PC-3 (cell line): ENCODE data around the gene TRIM62.

ENCODE experiments used
- CTCF ChIP-seq: fragments of 300-600 bp; sonication (generic); conservative IDR thresholded peaks from 2 replicates; pipeline ENCODE4 v1.5.1; 2017; ENCODE audit warnings: antibody characterized with exemption, low read depth, mild to moderate bottlenecking, low read length
- EZH2 ChIP-seq: fragments of 300-600 bp; sonication (generic); IDR thresholded peaks from one replicate; pipeline ENCODE4 v1.6.1; 2017; ENCODE audit warnings: antibody characterized with exemption, mild to moderate bottlenecking, low read length; ENCODE audit not compliant: unreplicated experiment
- EZH2phosphoT487 ChIP-seq: fragments of 300-600 bp; sonication (generic); IDR thresholded peaks from 2 replicates; pipeline ENCODE4 v1.6.1; 2018; ENCODE audit warnings: mild to moderate bottlenecking, antibody characterized with exemption, low read length, borderline replicate concordance

DNA sequence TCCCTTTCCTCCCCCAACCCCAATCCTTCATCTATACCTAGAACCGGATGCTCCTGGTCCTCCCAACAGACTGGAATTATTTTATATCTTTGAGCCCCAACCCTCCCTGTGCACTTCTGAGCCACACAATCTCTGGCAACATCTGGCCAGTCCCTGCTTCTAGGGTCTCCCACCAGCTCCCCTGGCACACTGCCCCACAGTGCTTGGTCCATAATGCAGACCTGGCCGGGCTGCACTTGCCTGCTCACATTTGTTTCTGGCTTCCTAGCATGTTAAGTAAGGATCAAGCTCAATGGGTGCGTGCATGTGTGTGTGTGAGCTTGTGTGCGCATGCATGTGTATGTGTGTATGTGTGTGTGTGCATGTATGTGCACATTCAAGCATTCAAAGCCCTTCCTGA, 8.8 kb downstream of the TRIM62 start:
- TF ChIP-seq CTCF (no peak), EZH2 (no peak), EZH2phosphoT487 (no peak)
